Mammary epithelial cell (primary cell): ENCODE results near the gene SPPL2B.

Source experiments
- CTCF ChIP-seq, 2 donors: IDR thresholded peaks in 1 of 2; conservative IDR thresholded peaks in 1 of 2; 2 replicates each; pipeline ENCODE4 v1.5.1; 2011 to 2012; ENCODE audit warnings: inconsistent platforms in 2 of 2, low read length in 2 of 2, mild to moderate bottlenecking in 2 of 2, control low read depth in 1 of 2, low read depth in 1 of 2; ENCODE audit not compliant: insufficient read depth in 1 of 2; ENCODE audit errors: extremely low read depth in 1 of 2
- EZH2 ChIP-seq: IDR thresholded peaks from 2 replicates; pipeline ENCODE4 v1.6.1; 2012; ENCODE audit warnings: low read length, inconsistent platforms, borderline replicate concordance

GRCh38 chr19:2374808-2375207 lies 46.3 kb downstream of the SPPL2B start:
- TF ChIP-seq CTCF (conservative IDR thresholded peaks at IDR 0.05 in 1 of 2, IDR thresholded peaks at IDR 0.05 in 1 of 2; ENCODE audit: extremely low read depth in 1 of 2, insufficient read depth in 1 of 2, low read depth in 1 of 2, low read length in 2 of 2) = no peak
- no peak for TF ChIP-seq EZH2
